ENCODE data around the gene NHS. TPM values are rescaled to one million over a fixed set of nuclear protein-coding genes. Genes with fewer than 3 reads are reported as not detected.

The NHS gene
- total RNA-seq, 1 donor from 2014 or later = 8.6 TPM

- Histone ChIP-seq H3K36me3 (ENCODE audit: control insufficient read depth, insufficient read depth, low read length) (no peaks in the 10 kb centered on the region), H3K4me3 (ENCODE audit: low read depth, low read length) (no peak overlapping the region), H3K27me3 (ENCODE audit: control insufficient read depth, insufficient read depth, low read length) (no peaks in the 10 kb centered on the region)
- TF ChIP-seq, protein P1, sequence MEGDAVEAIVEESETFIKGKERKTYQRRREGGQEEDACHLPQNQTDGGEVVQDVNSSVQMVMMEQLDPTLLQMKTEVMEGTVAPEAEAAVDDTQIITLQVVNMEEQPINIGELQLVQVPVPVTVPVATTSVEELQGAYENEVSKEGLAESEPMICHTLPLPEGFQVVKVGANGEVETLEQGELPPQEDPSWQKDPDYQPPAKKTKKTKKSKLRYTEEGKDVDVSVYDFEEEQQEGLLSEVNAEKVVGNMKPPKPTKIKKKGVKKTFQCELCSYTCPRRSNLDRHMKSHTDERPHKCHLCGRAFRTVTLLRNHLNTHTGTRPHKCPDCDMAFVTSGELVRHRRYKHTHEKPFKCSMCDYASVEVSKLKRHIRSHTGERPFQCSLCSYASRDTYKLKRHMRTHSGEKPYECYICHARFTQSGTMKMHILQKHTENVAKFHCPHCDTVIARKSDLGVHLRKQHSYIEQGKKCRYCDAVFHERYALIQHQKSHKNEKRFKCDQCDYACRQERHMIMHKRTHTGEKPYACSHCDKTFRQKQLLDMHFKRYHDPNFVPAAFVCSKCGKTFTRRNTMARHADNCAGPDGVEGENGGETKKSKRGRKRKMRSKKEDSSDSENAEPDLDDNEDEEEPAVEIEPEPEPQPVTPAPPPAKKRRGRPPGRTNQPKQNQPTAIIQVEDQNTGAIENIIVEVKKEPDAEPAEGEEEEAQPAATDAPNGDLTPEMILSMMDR (IDR thresholded peaks at IDR 0.05; ENCODE audit: insufficient read depth, low read length, poor library complexity, severe bottlenecking) = no peak
- no peak for DNase-seq (ENCODE audit: low read depth)
Measured at GRCh38 chrX:17743913-17744312, 368.9 kb downstream of the NHS start.

GRCh38 chrX:17744896-17745523 is 370.0 kb downstream of the NHS start:
- no peak overlapping the region for H3K4me3 ChIP-seq (ENCODE audit: low read depth, low read length)
- H3K36me3 ChIP-seq (ENCODE audit: control insufficient read depth, insufficient read depth, low read length) = no peaks in the 10 kb centered on the region
- TF ChIP-seq, protein P1 (IDR thresholded peaks at IDR 0.05; ENCODE audit: insufficient read depth, low read length, poor library complexity, severe bottlenecking) = peak; percentile 26
- H3K27me3 ChIP-seq (ENCODE audit: control insufficient read depth, insufficient read depth, low read length) = peaks cover under 1% of the 10 kb centered on the region
- no peak for DNase-seq (ENCODE audit: low read depth)

- Histone ChIP-seq H3K27me3 (ENCODE audit: control insufficient read depth, insufficient read depth, low read length) (peaks cover 2% of the 10 kb centered on the region), H3K4me3 (ENCODE audit: low read depth, low read length) (no peak overlapping the region), H3K36me3 (ENCODE audit: control insufficient read depth, insufficient read depth, low read length) (no peaks in the 10 kb centered on the region)
- no peak for DNase-seq (ENCODE audit: low read depth)
- TF ChIP-seq, protein P1 (IDR thresholded peaks at IDR 0.05; ENCODE audit: insufficient read depth, low read length, poor library complexity, severe bottlenecking) = no peak
Measured at GRCh38 chrX:17747692-17748091, 372.7 kb downstream of the NHS start.

DNA sequence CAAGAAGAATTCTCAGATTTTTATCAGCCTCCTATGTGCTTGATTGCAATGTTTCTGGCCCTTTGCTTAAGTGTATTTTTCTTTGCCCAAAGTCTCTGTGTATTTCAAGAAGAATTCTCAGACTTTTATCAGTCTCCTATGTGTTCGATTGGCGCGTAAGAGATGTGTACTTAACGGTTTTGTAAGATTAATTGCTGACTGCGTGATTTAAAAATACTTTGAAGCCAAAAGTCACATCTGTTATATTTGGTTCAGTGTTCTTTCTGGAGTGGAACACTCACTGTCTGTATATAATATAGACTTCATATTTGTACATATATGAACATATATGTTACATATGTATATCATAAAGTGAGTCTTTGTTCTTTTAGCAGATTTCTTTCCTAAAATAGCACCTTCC is 373.7 kb downstream of the NHS start:
- DNase-seq (ENCODE audit: low read depth) = no peak
- Histone ChIP-seq H3K4me3 (ENCODE audit: low read depth, low read length) (no peak overlapping the region), H3K36me3 (ENCODE audit: control insufficient read depth, insufficient read depth, low read length) (no peaks in the 10 kb centered on the region), H3K27me3 (ENCODE audit: control insufficient read depth, insufficient read depth, low read length) (peaks cover 2% of the 10 kb centered on the region)
- TF ChIP-seq, protein P1 (IDR thresholded peaks at IDR 0.05; ENCODE audit: insufficient read depth, low read length, poor library complexity, severe bottlenecking) = no peak

DNA sequence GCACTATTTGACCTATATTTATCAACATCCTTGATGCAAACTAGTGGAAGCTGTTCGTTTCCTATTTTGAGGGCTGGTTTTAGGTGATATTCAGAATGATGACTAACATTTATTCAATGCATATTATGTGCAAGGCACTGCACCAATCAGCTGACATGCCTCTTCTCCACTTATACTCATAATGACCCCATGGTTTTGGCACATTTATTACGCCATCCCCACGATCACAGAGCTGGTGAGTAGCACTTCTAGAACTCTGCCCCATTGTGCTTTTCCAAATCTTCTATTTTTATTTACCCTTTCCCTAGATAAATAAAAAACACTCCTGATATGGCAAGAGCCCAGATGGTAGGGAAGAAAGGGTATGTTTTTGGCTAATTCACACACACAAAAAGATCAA is 375.4 kb downstream of the NHS start:
- Histone ChIP-seq H3K4me3 (ENCODE audit: low read depth, low read length) (no peak overlapping the region), H3K27me3 (ENCODE audit: control insufficient read depth, insufficient read depth, low read length) (peaks cover 2% of the 10 kb centered on the region), H3K36me3 (ENCODE audit: control insufficient read depth, insufficient read depth, low read length) (no peaks in the 10 kb centered on the region)
- TF ChIP-seq, protein P1 (IDR thresholded peaks at IDR 0.05; ENCODE audit: insufficient read depth, low read length, poor library complexity, severe bottlenecking) = no peak
- DNase-seq (ENCODE audit: low read depth) = no peak

DNA sequence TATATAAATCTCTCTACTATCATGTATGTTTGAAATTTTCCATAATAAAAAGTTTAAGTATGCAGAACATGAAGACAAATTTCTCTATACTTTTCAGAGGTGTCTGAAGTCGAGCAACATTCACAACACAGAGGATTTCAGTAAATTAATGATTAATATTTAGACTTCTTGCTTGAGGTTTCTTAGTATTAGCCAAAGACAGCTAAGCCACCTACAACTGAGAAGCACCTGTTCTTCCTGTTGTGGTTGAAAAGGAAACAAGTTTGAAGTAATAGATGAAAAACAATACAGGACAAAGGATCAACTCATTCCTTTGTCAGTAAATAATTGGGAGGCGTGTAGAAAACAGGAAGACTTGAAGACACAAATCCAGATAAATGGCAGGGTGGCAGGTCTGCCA is 383.4 kb downstream of the NHS start:
- no peak overlapping the region for H3K4me3 ChIP-seq (ENCODE audit: low read depth, low read length)
- no peaks in the 10 kb centered on the region for H3K36me3 ChIP-seq (ENCODE audit: control insufficient read depth, insufficient read depth, low read length)
- TF ChIP-seq, protein P1 (IDR thresholded peaks at IDR 0.05; ENCODE audit: insufficient read depth, low read length, poor library complexity, severe bottlenecking) = no peak
- no peaks in the 10 kb centered on the region for H3K27me3 ChIP-seq (ENCODE audit: control insufficient read depth, insufficient read depth, low read length)
- DNase-seq (ENCODE audit: low read depth) = no peak

Data from kidney epithelial cell (primary cell).